SK-N-SH treated with all-trans-retinoic acid at 6 μM for 48 hours (cell line): ENCODE results near the gene ZP1.

Source experiments
- BACH2 ChIP-seq: fragments of 250-450 bp; sonication (Bioruptor Pico); IDR thresholded peaks from 2 replicates; pipeline ENCODE4 v1.9.0; 2021; ENCODE audit warnings: mild to moderate bottlenecking, borderline replicate concordance
- CREB5 ChIP-seq: fragments of 250-450 bp; sonication (Bioruptor Pico); IDR thresholded peaks from 2 replicates; pipeline ENCODE4 v1.5.1; 2020; ENCODE audit warnings: low read depth, mild to moderate bottlenecking, moderate library complexity
- CSRNP3 ChIP-seq: fragments of 250-450 bp; sonication (Bioruptor Pico); IDR thresholded peaks from 2 replicates; pipeline ENCODE4 v1.5.1; 2021; ENCODE audit warnings: mild to moderate bottlenecking, moderate library complexity
- OSR1 ChIP-seq: fragments of 250-450 bp; sonication (Bioruptor Pico); IDR thresholded peaks from 2 replicates; pipeline ENCODE4 v1.8.0; 2022; ENCODE audit warnings: moderate library complexity, mild to moderate bottlenecking, inconsistent platforms
- PATZ1 ChIP-seq: fragments of 250-450 bp; sonication (Bioruptor Pico); IDR thresholded peaks from 2 replicates; pipeline ENCODE4 v1.8.0; 2020; ENCODE audit warnings: mild to moderate bottlenecking, moderate library complexity, borderline replicate concordance
- POU6F1 ChIP-seq: fragments of 250-450 bp; sonication (Bioruptor Pico); IDR thresholded peaks from 2 replicates; pipeline ENCODE4 v1.8.0; 2021; ENCODE audit warnings: low read depth, mild to moderate bottlenecking, moderate library complexity, borderline replicate concordance
- ZC3H10 ChIP-seq: fragments of 250-450 bp; sonication (Bioruptor Pico); IDR thresholded peaks from 2 replicates; pipeline ENCODE4 v1.5.1; 2021; ENCODE audit warnings: mild to moderate bottlenecking, moderate library complexity
- ZFP3 ChIP-seq: fragments of 250-450 bp; sonication (Bioruptor Pico); IDR thresholded peaks from 2 replicates; pipeline ENCODE4 v1.5.0; 2020; ENCODE audit warnings: mild to moderate bottlenecking, moderate library complexity
- ZNF565 ChIP-seq: fragments of 450-650 bp; formaldehyde crosslinking; conservative IDR thresholded peaks from 2 replicates; pipeline ENCODE4 v1.5.0; 2020; ENCODE audit warnings: low read depth, mild to moderate bottlenecking, moderate library complexity
- ZNF8 ChIP-seq: fragments of 450-650 bp; formaldehyde crosslinking; IDR thresholded peaks from 2 replicates; pipeline ENCODE4 v1.5.0; 2020; ENCODE audit warnings: mild to moderate bottlenecking, moderate library complexity

GRCh38 chr11:60840470-60841430 is 26.6 kb upstream of the ZP1 start:
- TF ChIP-seq OSR1 (CRISPR knock-in tag), result no peak
- TF ChIP-seq PATZ1 (CRISPR knock-in tag), result no peak
- TF ChIP-seq CREB5 (CRISPR knock-in tag), result no peak
- TF ChIP-seq ZFP3 (CRISPR knock-in tag), result no peak
- no peak for TF ChIP-seq ZNF8 (CRISPR knock-in tag)
- no peak for TF ChIP-seq BACH2
- TF ChIP-seq ZC3H10 (CRISPR knock-in tag), result no peak
- no peak for TF ChIP-seq POU6F1 (CRISPR knock-in tag)
- no peak for TF ChIP-seq ZNF565 (CRISPR knock-in tag)
- no peak for TF ChIP-seq CSRNP3 (CRISPR knock-in tag)
